CD14-positive monocyte (primary cell): Measurements from ENCODE around the gene CCDC178. TPM values are rescaled to one million over a fixed set of nuclear protein-coding genes. Genes with fewer than 3 reads are reported as not detected.

Experiments used
- DNase-seq, 3 donors: peaks; one replicate each; pipeline ENCODE4 v3.0.0-alpha.2; 2011 to 2022
- H2AFZ ChIP-seq: 2 replicates; pipeline ENCODE4 v1.6.0; 2012; ENCODE audit warnings: mild to moderate bottlenecking, low read depth, low read length, inconsistent platforms; ENCODE audit not compliant: insufficient read depth, poor library complexity, severe bottlenecking
- H3K27ac ChIP-seq, 2 donors: 1 replicate in 1 of 2; 2 replicates in 1 of 2; pipeline ENCODE4 v1.5.1; 2012 to 2013; ENCODE audit warnings: low read length in 2 of 2, control low read depth in 1 of 2, inconsistent platforms in 1 of 2, low read depth in 1 of 2, mild to moderate bottlenecking in 1 of 2
- H3K27me3 ChIP-seq, 2 donors: one replicate each; pipeline versions ENCODE4 v1.6.0 to v1.6.1; 2011 to 2013; ENCODE audit warnings: low read length in 2 of 2; ENCODE audit not compliant: control insufficient read depth in 2 of 2, insufficient read depth in 2 of 2
- H3K36me3 ChIP-seq, 2 donors: replicated peaks in 1 of 2; 1 replicate in 1 of 2; 2 replicates in 1 of 2; pipeline versions ENCODE4 v1.5.1 to v1.6.1; 2012 to 2013; ENCODE audit warnings: low read length in 2 of 2, control low read depth in 1 of 2, inconsistent platforms in 1 of 2, mild to moderate bottlenecking in 1 of 2; ENCODE audit not compliant: insufficient read depth in 2 of 2, control insufficient read depth in 1 of 2
- H3K4me1 ChIP-seq, 2 donors: 1 replicate in 1 of 2; 2 replicates in 1 of 2; pipeline versions ENCODE4 v1.5.1 to v1.6.1; 2012 to 2013; ENCODE audit warnings: low read length in 2 of 2, control low read depth in 1 of 2, inconsistent platforms in 1 of 2, mild to moderate bottlenecking in 1 of 2, moderate library complexity in 1 of 2; ENCODE audit not compliant: insufficient read depth in 2 of 2, control insufficient read depth in 1 of 2
- H3K4me2 ChIP-seq: replicated peaks from 2 replicates; pipeline ENCODE3; 2012; ENCODE audit warnings: low read length, moderate library complexity, mild to moderate bottlenecking; ENCODE audit not compliant: poor library complexity, severe bottlenecking; ENCODE audit errors: extremely low read depth
- H3K4me3 ChIP-seq, 3 experiments: fragments of 200-600 bp in 1 of 3; sonication (generic) in 1 of 3; replicated peaks in 1 of 3; 1 replicate in 2 of 3; 2 replicates in 1 of 3; pipeline ENCODE4 v1.5.1; 2011 to 2013; ENCODE audit warnings: low read length in 3 of 3, mild to moderate bottlenecking in 3 of 3, control low read depth in 2 of 3, low read depth in 2 of 3, inconsistent platforms in 1 of 3, moderate library complexity in 1 of 3
- H3K79me2 ChIP-seq: 2 replicates; pipeline ENCODE4 v1.6.0; 2012; ENCODE audit warnings: mild to moderate bottlenecking, control low read depth, inconsistent platforms, low read length, moderate library complexity; ENCODE audit not compliant: insufficient read depth
- H3K9ac ChIP-seq: 2 replicates; pipeline ENCODE4 v1.6.0; 2017; ENCODE audit warnings: low read length, mild to moderate bottlenecking; ENCODE audit not compliant: insufficient read depth, poor library complexity, severe bottlenecking
- H3K9me3 ChIP-seq, 2 donors: replicated peaks in 1 of 2; 1 replicate in 1 of 2; 2 replicates in 1 of 2; pipeline versions ENCODE4 v1.5.1 to v1.6.1; 2012 to 2013; ENCODE audit warnings: low read length in 2 of 2, control low read depth in 1 of 2; ENCODE audit not compliant: control insufficient read depth in 1 of 2, insufficient read depth in 1 of 2
- H4K20me1 ChIP-seq: 2 replicates; pipeline ENCODE4 v1.6.0; 2012; ENCODE audit warnings: mild to moderate bottlenecking, low read length, control low read depth, moderate library complexity; ENCODE audit not compliant: insufficient read depth
- H3K27ac Mint-ChIP-seq, 7 donors: one replicate each; pipeline ENCODE4 v1.8.0; 2020; ENCODE audit warnings: mild to moderate bottlenecking in 7 of 7, mixed read lengths in 7 of 7, moderate library complexity in 6 of 7, inconsistent platforms in 2 of 7
- H3K27me3 Mint-ChIP-seq, 3 donors: one replicate each; pipeline ENCODE4 v1.8.0; 2021 to 2022; ENCODE audit warnings: low read depth in 3 of 3, mild to moderate bottlenecking in 3 of 3, mixed read lengths in 3 of 3, moderate library complexity in 3 of 3, inconsistent platforms in 1 of 3
- H3K36me3 Mint-ChIP-seq, 2 donors: one replicate each; pipeline ENCODE4 v1.8.0; 2020; ENCODE audit warnings: mixed read lengths in 2 of 2, inconsistent platforms in 1 of 2, mild to moderate bottlenecking in 1 of 2
- H3K4me1 Mint-ChIP-seq: one replicate; pipeline ENCODE4 v1.8.0; 2020; ENCODE audit warnings: mild to moderate bottlenecking, mixed read lengths
- H3K4me3 Mint-ChIP-seq, 2 donors: one replicate each; pipeline ENCODE4 v1.8.0; 2020; ENCODE audit warnings: mild to moderate bottlenecking in 2 of 2, mixed read lengths in 2 of 2, moderate library complexity in 1 of 2
- H3K9me3 Mint-ChIP-seq, 7 donors: one replicate each; pipeline ENCODE4 v1.8.0; 2020 to 2022; ENCODE audit warnings: mixed read lengths in 7 of 7, mild to moderate bottlenecking in 6 of 7, moderate library complexity in 6 of 7, inconsistent platforms in 2 of 7
- CTCF ChIP-seq: fragments of 200-600 bp; IDR thresholded peaks from one replicate; pipeline ENCODE4 v1.8.0; 2022; ENCODE audit warnings: antibody characterized with exemption, mild to moderate bottlenecking
- WGBS: methylation state at CpG from one replicate; pipeline ENCODE4 v1.1.5; 2013; ENCODE audit warnings: missing lambda C conversion rate; ENCODE audit not compliant: insufficient coverage; 5-methylcytosine and 5-hydroxymethylcytosine counted together
- intact Hi-C, 2 donors: fragments of 100-400 bp; cut with micrococcal nuclease; formaldehyde crosslinking; loops; one replicate each; pipeline versions ENCODE4 v1.15.0 to v1.15.1; 2023
- polyA plus RNA-seq, 3 donors: library from polyadenylated mRNA; depleted of rRNA in 1 of 3; unstranded in 2 of 3; stranded (reverse) in 1 of 3; fragments of 300-500 nt in 2 of 3; fragments of >200 nt in 1 of 3; fragmentation: Illumina TruSeq in 2 of 3; gene quantifications; 1 replicate in 2 of 3; 2 replicates in 1 of 3; pipeline ENCODE4 v1.2.3, GENCODE V29; 2012 to 2021

CCDC178 gene
- polyA plus RNA-seq, 3 donors: not detected

- intact Hi-C loops: no loop called here
Observed at GRCh38 chr18:32961538-32961937, 479.0 kb downstream of the CCDC178 start.

GRCh38 chr18:32958746-32959145 is 481.8 kb downstream of the CCDC178 start:
- intact Hi-C loops: no loop called here
- H3K36me3 ChIP-seq: no peaks in the 10 kb centered on the region
- Mint-ChIP-seq H3K27ac (no peak overlapping the region), H3K9me3 (no peaks in the 10 kb centered on the region), H3K27me3 (peaks cover 0 to 2% (median 0%) of the 10 kb centered on the region in 3 donors), H3K4me3 (no peak overlapping the region), H3K36me3 (no peaks in the 10 kb centered on the region), H3K4me1 (no peaks in the 10 kb centered on the region)
- no peak overlapping the region for H3K4me2 ChIP-seq
- WGBS: no CpG with 5 or more reads among the region's 1 CpG
- H3K4me3 ChIP-seq: no peak overlapping the region
- no peak overlapping the region for H3K27ac ChIP-seq
- TF ChIP-seq CTCF: no peak
- no peaks in the 10 kb centered on the region for H3K4me1 ChIP-seq
- no peaks in the 10 kb centered on the region for H4K20me1 ChIP-seq
- no peaks in the 10 kb centered on the region for H3K79me2 ChIP-seq
- no peaks in the 10 kb centered on the region for H3K9me3 ChIP-seq
- DNase-seq: no peak
- H2AFZ ChIP-seq: no peak overlapping the region
- H3K27me3 ChIP-seq: no peaks in the 10 kb centered on the region
- no peak overlapping the region for H3K9ac ChIP-seq

More at GRCh38 chr18:32961538-32961937, 479.0 kb downstream of the CCDC178 start:
- Histone ChIP-seq H3K9me3 (no peaks in the 10 kb centered on the region), H3K9ac (no peak overlapping the region), H3K4me2 (no peak overlapping the region), H4K20me1 (no peaks in the 10 kb centered on the region), H3K36me3 (no peaks in the 10 kb centered on the region), H3K79me2 (no peaks in the 10 kb centered on the region), H3K27ac (no peak overlapping the region), H3K4me1 (no peaks in the 10 kb centered on the region), H3K27me3 (no peaks in the 10 kb centered on the region), H2AFZ (no peak overlapping the region), H3K4me3 (no peak overlapping the region)
- 82% methylated on average over 5 of the region's 5 CpGs for WGBS
- Mint-ChIP-seq H3K9me3 (no peaks in the 10 kb centered on the region), H3K27me3 (peaks cover 0 to 2% (median 0%) of the 10 kb centered on the region in 3 donors), H3K4me3 (no peak overlapping the region), H3K27ac (no peak overlapping the region), H3K36me3 (no peaks in the 10 kb centered on the region), H3K4me1 (no peaks in the 10 kb centered on the region)
- DNase-seq: no peak
- no peak for TF ChIP-seq CTCF
